ENCODE data around the gene ERCC6. TPM values are rescaled to one million over a fixed set of nuclear protein-coding genes. Genes with fewer than 3 reads are reported as not detected.

The ERCC6 gene
- polyA plus RNA-seq, 1 of the 3 experiments (the other 2 are of a cell fraction): 4.5 TPM

DNA sequence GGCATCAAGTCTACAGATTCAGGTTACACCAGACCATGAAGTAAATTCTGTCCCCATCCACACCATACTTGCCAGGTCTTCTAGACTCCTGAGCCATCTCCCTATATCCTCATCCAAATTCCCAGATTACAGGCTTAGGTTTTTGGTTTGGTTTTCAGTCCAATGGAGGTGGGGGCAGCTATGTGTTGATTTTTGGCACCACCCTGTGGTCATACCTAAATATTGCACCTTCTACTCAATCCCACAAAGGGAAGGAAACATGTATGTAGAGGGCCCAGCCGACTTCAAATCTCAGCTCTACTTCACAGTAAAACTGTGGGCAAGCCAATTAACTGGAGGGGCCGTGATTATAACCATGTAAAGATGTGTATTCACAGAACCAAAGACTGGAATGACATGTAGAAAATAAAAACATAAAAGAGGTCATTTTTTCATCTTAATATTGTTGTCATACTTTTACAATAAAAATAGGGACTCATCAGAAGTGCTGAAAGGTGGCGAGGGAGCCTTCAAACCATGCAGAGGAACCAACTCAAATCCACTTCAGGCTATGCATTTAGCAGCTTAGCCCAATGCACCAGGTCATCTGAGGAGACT is 19.8 kb downstream of the ERCC6 start (continued):
- no peak for TF ChIP-seq TCF12 (IDR thresholded peaks at IDR 0.05)

DNA sequence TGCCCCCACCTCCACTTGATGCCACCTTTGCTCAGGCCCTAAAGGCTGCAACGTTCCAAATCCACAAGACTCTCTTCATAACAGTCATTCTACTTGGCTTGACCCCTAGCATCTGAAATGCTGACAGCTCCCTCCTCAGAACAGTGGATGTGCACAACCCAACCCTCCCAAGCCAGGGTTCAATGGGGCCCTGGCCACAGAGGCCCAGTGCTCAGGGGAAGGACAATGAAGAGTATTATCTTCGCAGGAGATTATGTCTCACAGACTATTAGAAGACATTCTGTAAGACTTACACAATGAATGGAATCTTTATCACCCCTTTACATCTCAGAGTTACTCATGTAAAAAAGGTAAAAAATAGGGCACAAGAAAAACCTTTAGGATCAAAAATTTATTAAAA is 20.4 kb downstream of the ERCC6 start:
- H3K9ac ChIP-seq: no peak overlapping the region
- H3F3A ChIP-seq (replicated peaks; ENCODE audit: insufficient read depth): peaks cover 7% of the 10 kb centered on the region
- H3K79me2 ChIP-seq (ENCODE audit: insufficient read depth): 0 out of 2 replicates have a peak, but pooled peaks cover 3% of the 10 kb centered on the region
- no peaks in the 10 kb centered on the region for H3K9me3 ChIP-seq
- H3K4me1 ChIP-seq (ENCODE audit: control insufficient read depth in 1 of 2, insufficient read depth in 2 of 2, low read depth in 1 of 2, low read length in 1 of 2): no peaks in the 10 kb centered on the region; a peak in 1 of 4 replicates
- TF ChIP-seq TEAD4 (IDR thresholded peaks at IDR 0.05; ENCODE audit: borderline replicate concordance, insufficient read depth) (no peak), FOXJ3 (CRISPR knock-in tag; IDR thresholded peaks at IDR 0.05) (no peak)
- POLR2A ChIA-PET: interaction anchor here (1.1 kb wide), 1 partner anchor 11 kb away, joined by 3 read pairs; no protein-coding TSS in a partner anchor
- H3K4me3 ChIP-seq (ENCODE audit: low read depth in 2 of 2, low read length in 1 of 2): no peak overlapping the region
- CTCF ChIA-PET: interaction anchor here (0.6 to 15.9 kb wide), 27 partner anchors 9 to 861 kb away, joined by 3 to 425 read pairs (median 4); partner anchors contain the start of gene ERCC6
- no peak overlapping the region for H3K27ac ChIP-seq (ENCODE audit: low read depth in 2 of 2, low read length in 1 of 2)
- H3K4me2 ChIP-seq: no peak overlapping the region
- WGBS (ENCODE audit: low lambda C conversion rate): 100% methylated on average over 2 of the region's 2 CpGs
- no peaks in the 10 kb centered on the region for H3K27me3 ChIP-seq (ENCODE audit: insufficient read depth)
- peaks cover 17 to 68% of the 10 kb centered on the region in 2 experiments for H3K36me3 ChIP-seq (replicated peaks in 1 of 2; ENCODE audit: control insufficient read depth in 1 of 2, insufficient read depth in 2 of 2, low read length in 1 of 2)
- H4K20me1 ChIP-seq (ENCODE audit: insufficient read depth): peaks cover 6% of the 10 kb centered on the region
- H3K9me2 ChIP-seq: no peaks in the 10 kb centered on the region
- DNase-seq: no peak
- no peak overlapping the region for H2AFZ ChIP-seq (ENCODE audit: low read depth)

DNA sequence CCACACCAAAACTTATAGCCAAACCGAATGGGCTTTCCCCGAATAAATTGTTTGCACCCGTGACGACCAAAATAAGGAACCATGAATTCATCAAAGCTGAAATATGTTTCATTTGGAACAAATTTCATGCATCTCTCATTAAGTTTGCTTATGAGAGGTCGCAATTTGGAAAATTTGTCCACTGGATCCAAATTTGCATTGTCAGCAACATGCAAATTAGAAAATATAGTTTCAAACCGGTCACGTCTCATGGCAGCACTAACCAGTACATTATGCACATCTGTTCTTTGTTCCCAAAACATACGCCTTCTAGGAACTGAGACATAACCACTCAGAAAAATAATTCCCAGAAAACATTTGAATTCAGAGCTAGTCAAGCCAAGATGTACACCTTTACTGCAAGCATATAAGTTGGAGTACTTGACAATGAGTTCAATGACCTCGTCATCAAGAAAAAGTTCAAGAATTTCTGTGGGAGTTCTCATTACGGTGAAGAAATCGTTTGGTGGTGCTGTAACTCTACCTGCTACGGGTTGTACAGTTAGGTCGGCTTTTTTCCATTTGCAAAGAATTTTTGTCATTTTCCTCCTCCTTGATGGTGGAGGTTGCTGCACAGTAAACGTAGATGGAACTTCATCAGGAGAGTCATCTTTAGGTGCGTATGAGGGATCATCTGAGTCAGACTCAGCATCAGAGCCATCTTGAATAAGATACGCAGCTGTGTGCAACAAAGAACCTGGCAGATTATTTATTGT is 22.5 kb downstream of the ERCC6 start:
- WGBS (ENCODE audit: low lambda C conversion rate): 95% methylated on average over 16 of the region's 16 CpGs
- no peak overlapping the region for H3K27ac ChIP-seq (ENCODE audit: low read depth in 2 of 2, low read length in 1 of 2)
- ChIA-PET CTCF (interaction anchor here (0.9 to 15.9 kb wide), 6 partner anchors 10 to 859 kb away, joined by 3 to 425 read pairs (median 4); no protein-coding TSS in a partner anchor), POLR2A (no interaction called here)
- H2AFZ ChIP-seq (ENCODE audit: low read depth): no peak overlapping the region
- peaks cover 10 to 47% of the 10 kb centered on the region in 2 experiments for H3K36me3 ChIP-seq (replicated peaks in 1 of 2; ENCODE audit: control insufficient read depth in 1 of 2, insufficient read depth in 2 of 2, low read length in 1 of 2)
- peaks cover 7% of the 10 kb centered on the region for H3F3A ChIP-seq (replicated peaks; ENCODE audit: insufficient read depth)
- no peaks in the 10 kb centered on the region for H3K9me3 ChIP-seq
- DNase-seq: no peak
- TF ChIP-seq, protein P1, sequence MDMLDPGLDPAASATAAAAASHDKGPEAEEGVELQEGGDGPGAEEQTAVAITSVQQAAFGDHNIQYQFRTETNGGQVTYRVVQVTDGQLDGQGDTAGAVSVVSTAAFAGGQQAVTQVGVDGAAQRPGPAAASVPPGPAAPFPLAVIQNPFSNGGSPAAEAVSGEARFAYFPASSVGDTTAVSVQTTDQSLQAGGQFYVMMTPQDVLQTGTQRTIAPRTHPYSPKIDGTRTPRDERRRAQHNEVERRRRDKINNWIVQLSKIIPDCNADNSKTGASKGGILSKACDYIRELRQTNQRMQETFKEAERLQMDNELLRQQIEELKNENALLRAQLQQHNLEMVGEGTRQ (IDR thresholded peaks at IDR 0.05; ENCODE audit: borderline replicate concordance, low read depth, low read length): no peak
- no peak overlapping the region for H3K4me2 ChIP-seq
- H3K9ac ChIP-seq: no peak overlapping the region
- 0 out of 2 replicates have a peak, but pooled peaks cover 3% of the 10 kb centered on the region for H3K79me2 ChIP-seq (ENCODE audit: insufficient read depth)
- peaks cover 6% of the 10 kb centered on the region for H4K20me1 ChIP-seq (ENCODE audit: insufficient read depth)
- no peaks in the 10 kb centered on the region; a peak in 1 of 4 replicates for H3K4me1 ChIP-seq (ENCODE audit: control insufficient read depth in 1 of 2, insufficient read depth in 2 of 2, low read depth in 1 of 2, low read length in 1 of 2)
- no peaks in the 10 kb centered on the region for H3K27me3 ChIP-seq (ENCODE audit: insufficient read depth)
- H3K9me2 ChIP-seq: no peaks in the 10 kb centered on the region
- no peak overlapping the region for H3K4me3 ChIP-seq (ENCODE audit: low read depth in 2 of 2, low read length in 1 of 2)

Data from SK-N-SH (cell line).